ENCODE data around the gene CDH23. TPM values are rescaled to one million over a fixed set of nuclear protein-coding genes. Genes with fewer than 3 reads are reported as not detected.

Gene CDH23
- total and polyA plus RNA-seq, 2 of the 8 experiments (the other 6 are each of a cell fraction or from before 2014, with no cell fraction given): 1.9 to 4.9 TPM

DNA sequence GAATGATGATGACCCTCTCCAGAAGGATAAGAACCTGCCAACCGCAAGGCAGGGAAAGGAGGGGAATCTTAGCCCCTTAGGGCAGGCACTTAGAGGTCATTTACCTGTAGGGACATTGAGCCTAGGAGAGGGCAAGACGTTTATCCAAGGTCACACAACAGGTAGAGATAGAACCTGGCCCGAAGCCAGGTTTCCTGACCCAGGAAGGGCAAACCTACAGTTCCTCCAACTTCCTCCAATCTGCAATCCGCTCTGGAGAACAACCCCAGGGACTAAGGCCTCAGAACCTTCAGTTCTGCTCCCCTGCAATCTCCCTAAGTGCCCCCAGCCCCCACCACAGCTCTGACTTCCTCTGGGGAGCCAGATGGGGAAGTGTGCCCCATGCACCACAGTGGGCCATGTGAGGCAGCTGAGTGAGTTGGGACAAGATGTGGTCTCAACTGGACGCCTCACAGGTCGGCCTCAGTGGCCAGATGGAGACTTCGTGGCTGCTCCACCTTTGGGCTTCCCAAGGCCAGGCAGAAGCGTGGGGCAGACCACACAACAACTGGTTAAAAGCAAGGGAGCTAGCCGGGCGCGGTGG, 455.7 kb downstream of the CDH23 start:
- H2BK5ac ChIP-seq (ENCODE audit: low read depth, low read length): 0 out of 2 replicates have a peak overlapping the region, but pooled peaks have one; percentile 32

More for the DNA sequence above, 455.7 kb downstream of the CDH23 start:
- H3K27me3 ChIP-seq (replicated peaks in 1 of 4; ENCODE audit: control insufficient read depth in 3 of 4, extremely low read depth in 1 of 4, insufficient read depth in 3 of 4, low read length in 3 of 4): no peaks in the 10 kb centered on the region
- POLR2A ChIA-PET (ENCODE audit: partially characterized antibody): interaction anchor here (1.6 kb wide), 1 partner anchor 9 kb away, joined by 5 read pairs; no protein-coding TSS in a partner anchor
- H2BK15ac ChIP-seq (ENCODE audit: low read length): peak overlapping the region; percentile 89; the same call in 1 of the 2 replicates
- no peak for TF ChIP-seq NRF1 (IDR thresholded peaks at IDR 0.05; ENCODE audit: low read depth, low read length)
- no peak for TF ChIP-seq CREB1 (IDR thresholded peaks at IDR 0.05)
- no peak for TF ChIP-seq BACH1 (IDR thresholded peaks at IDR 0.05; ENCODE audit: low read length)
- no peak for TF ChIP-seq TAF1 (IDR thresholded peaks at IDR 0.05; ENCODE audit: low read depth, low read length)
- TF ChIP-seq KDM4A (IDR thresholded peaks at IDR 0.05; ENCODE audit: low read depth, low read length, severe bottlenecking): no peak
- TF ChIP-seq RNF2 (IDR thresholded peaks at IDR 0.05; ENCODE audit: borderline replicate concordance, low read depth, low read length, missing control alignments, poor library complexity, severe bottlenecking): no peak
- TF ChIP-seq EGR1 (IDR thresholded peaks at IDR 0.05; ENCODE audit: borderline replicate concordance, low read depth, low read length): no peak
- no peak for TF ChIP-seq CBX5 (IDR thresholded peaks at IDR 0.05; ENCODE audit: low read depth, low read length)
- TF ChIP-seq, protein P1, sequence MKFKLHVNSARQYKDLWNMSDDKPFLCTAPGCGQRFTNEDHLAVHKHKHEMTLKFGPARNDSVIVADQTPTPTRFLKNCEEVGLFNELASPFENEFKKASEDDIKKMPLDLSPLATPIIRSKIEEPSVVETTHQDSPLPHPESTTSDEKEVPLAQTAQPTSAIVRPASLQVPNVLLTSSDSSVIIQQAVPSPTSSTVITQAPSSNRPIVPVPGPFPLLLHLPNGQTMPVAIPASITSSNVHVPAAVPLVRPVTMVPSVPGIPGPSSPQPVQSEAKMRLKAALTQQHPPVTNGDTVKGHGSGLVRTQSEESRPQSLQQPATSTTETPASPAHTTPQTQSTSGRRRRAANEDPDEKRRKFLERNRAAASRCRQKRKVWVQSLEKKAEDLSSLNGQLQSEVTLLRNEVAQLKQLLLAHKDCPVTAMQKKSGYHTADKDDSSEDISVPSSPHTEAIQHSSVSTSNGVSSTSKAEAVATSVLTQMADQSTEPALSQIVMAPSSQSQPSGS (IDR thresholded peaks at IDR 0.05; ENCODE audit: low read length): no peak
- CTCF ChIA-PET (ENCODE audit: partially characterized antibody): interaction anchor here (0.5 to 1.6 kb wide), 4 partner anchors 7 to 46 kb away, joined by 3 to 6 read pairs (median 4); no protein-coding TSS in a partner anchor
- H2AK5ac ChIP-seq (ENCODE audit: low read depth, low read length): 0 out of 2 replicates have a peak overlapping the region, but pooled peaks have one; percentile 72
- H3K56ac ChIP-seq (replicated peaks; ENCODE audit: insufficient read length, low read depth, low read length): no peak overlapping the region
- H4K20me1 ChIP-seq (replicated peaks in 1 of 2; ENCODE audit: control insufficient read depth in 1 of 2, insufficient read depth in 2 of 2, low read length in 2 of 2): peaks cover 0 to 10% of the 10 kb centered on the region in 2 experiments
- no peak overlapping the region for H2BK120ac ChIP-seq (replicated peaks; ENCODE audit: low read depth, low read length)
- H3K36me3 ChIP-seq (ENCODE audit: control insufficient read depth in 2 of 4, insufficient read depth in 4 of 4, low read length in 3 of 4): no peaks in the 10 kb centered on the region
- H3K27ac ChIP-seq (ENCODE audit: low read depth, low read length): no peak overlapping the region
- peaks cover 22 to 32% of the 10 kb centered on the region in 2 experiments for H3K79me2 ChIP-seq (ENCODE audit: control insufficient read depth in 1 of 2, insufficient read depth in 2 of 2, low read length in 2 of 2)
- WGBS, 2 experiments (ENCODE audit: extremely low coverage in 1 of 2, insufficient coverage in 1 of 2, insufficient read length in 1 of 2, insufficient replicate concordance in 2 of 2, low coverage in 1 of 2, low lambda C conversion rate in 2 of 2, missing lambda C conversion rate in 1 of 2): 86% methylated on average over 10 of the region's 11 CpGs; no CpG with 5 or more reads in 1 of the 2 experiments
- peaks cover 5 to 9% (median 6%) of the 10 kb centered on the region in 4 experiments; a peak in 4 of 7 replicates for H3K4me1 ChIP-seq (replicated peaks in 1 of 4; ENCODE audit: control insufficient read depth in 3 of 4, insufficient read depth in 4 of 4, low read length in 3 of 4)
- H3K23me2 ChIP-seq (ENCODE audit: low read depth, low read length): peaks cover 5% of the 10 kb centered on the region; the same call in 1 of the 2 replicates
- H3K9me3 ChIP-seq (ENCODE audit: insufficient read depth in 2 of 2, low read depth in 1 of 2, low read length in 1 of 2): no peaks in the 10 kb centered on the region
- no peak overlapping the region; the same call in 1 of the 2 replicates for H4K8ac ChIP-seq (ENCODE audit: extremely low read depth, insufficient read depth, low read length)
- no peaks in the 10 kb centered on the region; the same call in 1 of the 2 replicates for H3K79me1 ChIP-seq (ENCODE audit: low read depth, low read length)
- H3K18ac ChIP-seq (ENCODE audit: extremely low read depth, low read length): 0 out of 2 replicates have a peak overlapping the region, but pooled peaks have one; percentile 38
- H2AFZ ChIP-seq (ENCODE audit: low read length): peak overlapping the region; percentile 17; the same call in 1 of the 2 replicates
- DNase-seq (ENCODE audit: low read depth in 1 of 2, low spot score in 2 of 2) (no peak), FAIRE-seq (no peak)
- H3K4ac ChIP-seq (replicated peaks; ENCODE audit: insufficient read length, low read depth, low read length): no peak overlapping the region
- H3K14ac ChIP-seq (ENCODE audit: insufficient read length): no peak overlapping the region
- no peak overlapping the region for H3K4me3 ChIP-seq (ENCODE audit: extremely low read depth in 1 of 4, insufficient read depth in 2 of 4, low read depth in 3 of 4, low read length in 4 of 4)
- H3K9ac ChIP-seq (replicated peaks in 1 of 4; ENCODE audit: extremely low read depth in 1 of 4, low read depth in 3 of 4, low read length in 3 of 4): no peak overlapping the region
- no peak overlapping the region for H3K23ac ChIP-seq (ENCODE audit: insufficient read length)
- no peak overlapping the region for H4K91ac ChIP-seq (replicated peaks; ENCODE audit: insufficient read length, low read length)
- H4K5ac ChIP-seq (ENCODE audit: insufficient read length, low read depth, low read length): no peak overlapping the region
- H3K4me2 ChIP-seq (ENCODE audit: insufficient read depth in 1 of 2, low read depth in 2 of 2, low read length in 2 of 2): no peak overlapping the region
- H2BK20ac ChIP-seq (ENCODE audit: low read length): 0 out of 2 replicates have a peak overlapping the region, but pooled peaks have one; percentile 17
- H2BK12ac ChIP-seq (ENCODE audit: low read depth, low read length): peak overlapping the region; percentile 33; the same call in 1 of the 2 replicates
